ENCODE data around the gene CTPS1.

The CTPS1 gene

DNA sequence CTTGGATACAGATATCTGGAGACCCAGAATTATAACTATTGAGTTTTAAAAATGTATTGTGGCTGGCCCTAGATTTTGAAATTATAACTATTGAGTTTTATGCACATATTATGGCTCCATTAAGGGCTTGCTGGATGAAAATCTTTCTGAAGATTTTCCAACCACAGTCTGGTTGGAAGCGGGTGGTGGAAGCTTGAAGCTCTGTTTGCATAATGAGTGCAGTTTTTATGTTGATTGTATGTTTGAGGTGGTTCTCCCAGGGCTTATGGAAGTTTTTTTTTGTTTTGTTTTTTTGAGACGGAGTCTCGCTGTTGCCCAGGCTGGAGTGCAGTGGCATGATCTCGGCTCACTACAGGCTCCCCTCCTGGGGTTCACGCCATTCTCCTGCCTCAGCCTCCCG is 10.1 kb upstream of the CTPS1 start:
- no peak for DNase-seq (ENCODE audit: low read depth)

GRCh38 chr1:40971966-40972365 is 7.5 kb upstream of the CTPS1 start:
- DNase-seq (ENCODE audit: low read depth), result no peak

GRCh38 chr1:40973912-40974311 is 5.6 kb upstream of the CTPS1 start:
- DNase-seq (ENCODE audit: low read depth), result no peak

GRCh38 chr1:40974945-40975344 is 4.6 kb upstream of the CTPS1 start:
- DNase-seq (ENCODE audit: low read depth), result no peak

- peak; percentile 67 for DNase-seq (ENCODE audit: low read depth)
Measured at GRCh38 chr1:40976952-40977690, 2.4 kb upstream of the CTPS1 start.

GRCh38 chr1:40977716-40978115 is 1.8 kb upstream of the CTPS1 start:
- DNase-seq (ENCODE audit: low read depth), result peak; percentile 29

DNA sequence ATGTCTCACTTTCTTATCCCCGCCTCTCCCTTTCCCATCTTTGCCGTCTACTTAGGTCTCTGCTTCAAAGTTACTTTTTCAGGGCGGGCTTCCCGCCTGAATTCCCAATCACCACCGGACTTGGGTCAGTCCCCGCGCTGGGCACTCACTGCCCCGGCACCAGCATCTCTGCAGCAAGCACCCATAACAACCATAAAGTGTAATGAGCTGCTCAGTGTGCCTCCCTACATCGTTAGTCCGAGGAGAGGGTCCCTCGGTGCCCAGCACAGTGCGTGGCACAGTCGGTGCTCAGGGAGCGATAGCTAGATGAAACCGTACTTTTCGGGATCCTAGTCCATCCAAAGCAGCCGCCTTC is 633 bp upstream of the CTPS1 start:
- DNase-seq (ENCODE audit: low read depth), result no peak

GRCh38 chr1:40980068-40980452 is 564 bp downstream of the CTPS1 start:
- DNase-seq (ENCODE audit: low read depth), result no peak

DNA sequence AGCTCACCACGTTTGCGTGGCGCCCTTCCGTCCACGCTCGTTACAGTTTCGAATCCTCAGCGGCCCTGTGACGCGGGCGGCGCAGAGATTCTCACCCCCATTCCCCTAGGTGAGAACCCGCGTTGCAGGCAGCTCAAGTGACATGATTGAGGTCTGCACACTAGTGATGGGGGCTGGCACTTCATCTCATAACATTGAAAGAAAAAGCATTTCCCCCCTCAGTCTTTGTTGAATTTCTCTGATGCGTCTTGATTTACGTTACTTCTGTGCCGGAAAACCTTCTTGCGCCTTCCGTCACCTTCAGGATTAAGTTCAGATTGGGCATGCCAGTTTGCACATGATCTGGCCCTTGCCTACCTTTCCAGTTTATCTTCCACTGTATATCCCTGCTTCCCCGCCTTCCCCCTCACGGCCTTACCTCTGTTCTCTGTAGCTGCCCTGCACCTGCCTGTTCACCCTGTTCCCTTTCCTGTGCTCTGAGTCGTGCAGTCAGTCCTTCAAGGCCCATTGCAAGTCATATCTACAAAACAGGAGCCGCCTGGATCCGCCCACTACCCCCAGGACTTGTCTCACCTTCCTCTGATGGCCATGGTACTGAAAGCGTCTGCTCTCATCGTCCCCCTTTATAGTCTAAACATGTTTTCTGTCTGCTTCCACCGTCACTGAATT is 1.1 kb downstream of the CTPS1 start:
- peak; percentile 64 for DNase-seq (ENCODE audit: low read depth)

GRCh38 chr1:40981691-40982448 is 2.4 kb downstream of the CTPS1 start:
- DNase-seq (ENCODE audit: low read depth), result no peak

GRCh38 chr1:40982721-40983120 is 3.2 kb downstream of the CTPS1 start:
- no peak for DNase-seq (ENCODE audit: low read depth)

DNA sequence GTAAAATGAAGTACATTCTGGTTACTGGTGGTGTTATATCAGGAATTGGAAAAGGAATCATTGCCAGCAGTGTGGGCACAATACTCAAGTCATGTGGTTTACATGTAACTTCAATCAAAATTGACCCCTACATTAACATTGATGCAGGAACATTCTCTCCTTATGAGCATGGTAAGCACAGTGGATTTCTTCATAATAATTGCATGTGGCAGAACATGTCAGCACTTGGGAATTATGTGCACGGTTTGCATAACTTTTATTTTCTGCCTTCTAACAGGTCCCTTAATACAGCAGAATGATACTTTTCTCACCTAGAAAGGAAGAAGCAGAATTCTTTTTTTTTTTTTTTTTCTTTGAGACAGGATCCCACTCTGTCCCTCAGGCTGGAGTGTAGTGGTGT is 3.8 kb downstream of the CTPS1 start:
- DNase-seq (ENCODE audit: low read depth), result no peak

DNA sequence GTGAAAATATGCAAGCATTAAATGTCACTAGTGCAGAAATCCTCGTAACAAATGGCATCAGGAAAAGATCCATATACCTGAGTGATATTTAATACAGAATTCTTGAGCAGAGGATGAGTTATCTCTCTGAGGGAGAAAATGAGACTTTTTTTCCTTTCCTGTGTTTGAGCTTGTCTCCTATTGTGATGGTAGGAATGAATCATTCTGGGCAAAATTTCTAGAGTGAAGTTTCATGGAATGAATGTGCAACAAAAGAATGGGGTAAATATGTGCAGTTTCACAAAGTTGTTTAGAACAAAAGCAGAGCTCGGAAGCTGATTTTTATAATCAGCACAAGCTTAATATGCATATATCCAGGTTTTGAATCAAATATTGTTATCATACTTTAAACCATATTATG is 4.6 kb downstream of the CTPS1 start:
- DNase-seq (ENCODE audit: low read depth), result peak; percentile 40

GRCh38 chr1:40984531-40984930 is 5.0 kb downstream of the CTPS1 start:
- DNase-seq (ENCODE audit: low read depth), result no peak

- DNase-seq (ENCODE audit: low read depth), result no peak
Measured at GRCh38 chr1:40985161-40985560, 5.7 kb downstream of the CTPS1 start.

GRCh38 chr1:40985875-40986274 is 6.4 kb downstream of the CTPS1 start:
- no peak for DNase-seq (ENCODE audit: low read depth)

- no peak for DNase-seq (ENCODE audit: low read depth)
Measured at GRCh38 chr1:40986328-40986783, 6.9 kb downstream of the CTPS1 start.

DNA sequence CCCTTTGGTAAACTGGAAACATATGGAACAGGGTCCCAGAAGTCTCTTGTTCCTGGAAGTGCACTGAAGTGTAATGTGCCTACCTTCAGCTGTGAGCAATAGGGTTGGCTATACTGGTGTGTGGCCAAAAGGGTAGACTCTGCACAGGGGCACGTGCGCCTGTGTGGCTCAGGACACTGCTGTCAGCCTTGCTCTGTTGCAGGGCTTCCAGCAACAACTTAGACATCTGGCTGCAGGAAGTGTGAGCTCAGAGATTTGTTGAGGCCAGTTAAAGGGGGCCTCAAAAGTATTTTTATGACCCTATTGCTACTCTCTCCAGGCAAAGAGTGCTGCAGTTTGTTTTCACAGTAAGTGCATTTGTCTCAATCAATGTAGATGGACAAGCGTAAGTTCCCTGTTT is 7.5 kb downstream of the CTPS1 start:
- DNase-seq (ENCODE audit: low read depth), result no peak

- DNase-seq (ENCODE audit: low read depth), result no peak
Measured at GRCh38 chr1:40987439-40988276, 8.2 kb downstream of the CTPS1 start.

GRCh38 chr1:40988280-40988679 is 8.8 kb downstream of the CTPS1 start:
- no peak for DNase-seq (ENCODE audit: low read depth)

DNA sequence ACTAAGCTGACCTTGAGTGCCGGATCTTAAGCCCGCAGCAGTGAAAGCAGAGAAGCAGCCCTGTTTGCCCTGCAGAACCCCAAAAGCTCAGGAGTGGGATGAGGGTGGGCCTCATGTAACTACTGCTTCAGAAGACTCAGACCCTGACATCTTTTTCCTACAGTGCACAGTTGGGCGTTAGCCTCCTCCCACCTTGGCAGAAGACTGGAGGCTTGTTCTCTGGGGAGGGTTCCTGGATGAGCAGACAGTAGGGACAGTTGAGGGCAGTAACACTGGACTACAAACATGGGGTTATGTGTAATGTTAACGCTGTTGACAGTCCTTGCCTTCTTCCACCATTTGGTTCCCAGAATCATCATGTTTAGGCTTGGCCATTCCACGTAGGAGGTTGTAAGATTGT is 9.6 kb downstream of the CTPS1 start:
- no peak for DNase-seq (ENCODE audit: low read depth)

GRCh38 chr1:40997096-40997495 is 17.6 kb downstream of the CTPS1 start:
- DNase-seq (ENCODE audit: low read depth), result no peak
